ENCODE data around the gene NR6A1.
A peak's percentile ranks its signal among the peaks of the same experiment; 100 is the strongest.

The NR6A1 gene

DNA sequence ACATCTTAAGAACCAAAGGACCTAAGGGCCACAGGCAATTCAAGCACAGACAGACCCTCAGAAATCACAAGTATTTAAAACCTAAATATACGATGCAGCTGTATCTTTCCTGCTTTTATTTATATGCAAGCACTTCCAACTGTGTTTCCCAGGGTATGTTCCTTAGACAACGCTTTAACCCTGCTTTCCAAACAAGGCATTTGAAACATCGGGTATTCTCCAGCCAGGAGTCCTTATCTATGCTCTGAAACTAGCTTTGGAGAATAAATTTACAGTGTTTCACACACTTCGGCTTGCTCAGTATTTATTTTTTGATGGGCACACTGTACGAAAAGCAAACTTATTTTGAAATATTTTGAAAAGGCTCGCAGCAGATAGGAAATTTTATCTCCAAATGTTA is 13.5 kb downstream of the NR6A1 start:
- peak overlapping the region; percentile 17; the same call in 1 of the 2 replicates for H3K4me3 ChIP-seq (replicated peaks; ENCODE audit: insufficient read depth, low read length)
- H3K27me3 ChIP-seq (ENCODE audit: insufficient read depth, poor library complexity, severe bottlenecking), result no peaks in the 10 kb centered on the region

DNA sequence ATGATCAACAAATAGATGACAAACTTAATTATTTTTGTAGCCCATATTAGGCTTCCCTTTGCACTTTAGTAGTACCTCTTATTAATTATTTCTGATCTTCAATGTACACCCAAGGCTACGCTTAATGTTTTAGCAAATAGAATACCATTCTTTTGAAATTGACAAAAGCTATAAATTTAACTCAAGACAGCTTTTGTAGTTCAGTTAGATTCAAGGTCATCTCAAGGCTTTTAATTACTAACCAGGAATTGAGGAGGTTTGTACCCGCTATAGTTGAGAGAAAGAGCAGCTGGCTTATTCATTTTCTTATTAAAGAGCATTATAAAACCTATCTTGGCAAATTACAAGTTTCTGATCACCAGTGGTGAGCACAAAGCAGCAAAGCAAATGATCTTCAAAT is 15.1 kb downstream of the NR6A1 start:
- TF ChIP-seq SPI1 (IDR thresholded peaks at IDR 0.05; ENCODE audit: borderline replicate concordance, low read depth), result no peak
- no peak for TF ChIP-seq GABPA (IDR thresholded peaks at IDR 0.05; ENCODE audit: low read depth)
- TF ChIP-seq POLR2AphosphoS5 (IDR thresholded peaks at IDR 0.05; ENCODE audit: low read depth), result no peak
- TF ChIP-seq, protein P1, sequence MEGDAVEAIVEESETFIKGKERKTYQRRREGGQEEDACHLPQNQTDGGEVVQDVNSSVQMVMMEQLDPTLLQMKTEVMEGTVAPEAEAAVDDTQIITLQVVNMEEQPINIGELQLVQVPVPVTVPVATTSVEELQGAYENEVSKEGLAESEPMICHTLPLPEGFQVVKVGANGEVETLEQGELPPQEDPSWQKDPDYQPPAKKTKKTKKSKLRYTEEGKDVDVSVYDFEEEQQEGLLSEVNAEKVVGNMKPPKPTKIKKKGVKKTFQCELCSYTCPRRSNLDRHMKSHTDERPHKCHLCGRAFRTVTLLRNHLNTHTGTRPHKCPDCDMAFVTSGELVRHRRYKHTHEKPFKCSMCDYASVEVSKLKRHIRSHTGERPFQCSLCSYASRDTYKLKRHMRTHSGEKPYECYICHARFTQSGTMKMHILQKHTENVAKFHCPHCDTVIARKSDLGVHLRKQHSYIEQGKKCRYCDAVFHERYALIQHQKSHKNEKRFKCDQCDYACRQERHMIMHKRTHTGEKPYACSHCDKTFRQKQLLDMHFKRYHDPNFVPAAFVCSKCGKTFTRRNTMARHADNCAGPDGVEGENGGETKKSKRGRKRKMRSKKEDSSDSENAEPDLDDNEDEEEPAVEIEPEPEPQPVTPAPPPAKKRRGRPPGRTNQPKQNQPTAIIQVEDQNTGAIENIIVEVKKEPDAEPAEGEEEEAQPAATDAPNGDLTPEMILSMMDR (IDR thresholded peaks at IDR 0.05; ENCODE audit: insufficient read depth, low read length), result no peak
- TF ChIP-seq, protein P2, sequence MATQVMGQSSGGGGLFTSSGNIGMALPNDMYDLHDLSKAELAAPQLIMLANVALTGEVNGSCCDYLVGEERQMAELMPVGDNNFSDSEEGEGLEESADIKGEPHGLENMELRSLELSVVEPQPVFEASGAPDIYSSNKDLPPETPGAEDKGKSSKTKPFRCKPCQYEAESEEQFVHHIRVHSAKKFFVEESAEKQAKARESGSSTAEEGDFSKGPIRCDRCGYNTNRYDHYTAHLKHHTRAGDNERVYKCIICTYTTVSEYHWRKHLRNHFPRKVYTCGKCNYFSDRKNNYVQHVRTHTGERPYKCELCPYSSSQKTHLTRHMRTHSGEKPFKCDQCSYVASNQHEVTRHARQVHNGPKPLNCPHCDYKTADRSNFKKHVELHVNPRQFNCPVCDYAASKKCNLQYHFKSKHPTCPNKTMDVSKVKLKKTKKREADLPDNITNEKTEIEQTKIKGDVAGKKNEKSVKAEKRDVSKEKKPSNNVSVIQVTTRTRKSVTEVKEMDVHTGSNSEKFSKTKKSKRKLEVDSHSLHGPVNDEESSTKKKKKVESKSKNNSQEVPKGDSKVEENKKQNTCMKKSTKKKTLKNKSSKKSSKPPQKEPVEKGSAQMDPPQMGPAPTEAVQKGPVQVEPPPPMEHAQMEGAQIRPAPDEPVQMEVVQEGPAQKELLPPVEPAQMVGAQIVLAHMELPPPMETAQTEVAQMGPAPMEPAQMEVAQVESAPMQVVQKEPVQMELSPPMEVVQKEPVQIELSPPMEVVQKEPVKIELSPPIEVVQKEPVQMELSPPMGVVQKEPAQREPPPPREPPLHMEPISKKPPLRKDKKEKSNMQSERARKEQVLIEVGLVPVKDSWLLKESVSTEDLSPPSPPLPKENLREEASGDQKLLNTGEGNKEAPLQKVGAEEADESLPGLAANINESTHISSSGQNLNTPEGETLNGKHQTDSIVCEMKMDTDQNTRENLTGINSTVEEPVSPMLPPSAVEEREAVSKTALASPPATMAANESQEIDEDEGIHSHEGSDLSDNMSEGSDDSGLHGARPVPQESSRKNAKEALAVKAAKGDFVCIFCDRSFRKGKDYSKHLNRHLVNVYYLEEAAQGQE (IDR thresholded peaks at IDR 0.05; ENCODE audit: insufficient replicate concordance, low read depth), result no peak
- no peak for DNase-seq (ENCODE audit: low read depth in 1 of 2, low spot score in 1 of 2)
- no peak overlapping the region for H3K4me3 ChIP-seq (replicated peaks; ENCODE audit: insufficient read depth, low read length)

More for the DNA sequence above, 13.5 kb downstream of the NR6A1 start:
- no peak for DNase-seq (ENCODE audit: low read depth in 1 of 2, low spot score in 1 of 2)
- peak overlapping the region; percentile 85 for H3K27ac ChIP-seq (replicated peaks)
- TF ChIP-seq, protein P2 (IDR thresholded peaks at IDR 0.05; ENCODE audit: insufficient replicate concordance, low read depth), result no peak

DNA sequence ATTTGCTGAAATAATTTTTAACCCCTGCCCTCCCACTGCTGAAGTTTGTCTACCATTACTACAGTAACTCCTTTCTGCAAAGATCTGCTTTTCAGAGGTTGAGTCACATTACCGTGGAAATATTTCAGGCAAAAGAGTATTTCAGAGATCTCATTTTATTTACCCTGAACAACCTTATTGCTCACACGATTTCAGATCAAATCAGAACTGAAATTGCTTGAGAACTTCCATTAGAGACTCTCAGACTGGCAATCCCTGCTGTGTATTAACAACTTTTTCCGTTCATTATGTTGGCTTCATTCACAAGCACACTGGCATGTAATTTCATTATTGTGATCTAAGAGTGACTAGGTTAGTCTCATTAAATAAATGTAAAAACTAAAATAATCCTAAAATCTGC is 16.1 kb downstream of the NR6A1 start:
- no peak overlapping the region; the same call in 1 of the 2 replicates for H3K27ac ChIP-seq (replicated peaks)
- DNase-seq (ENCODE audit: low read depth in 1 of 2, low spot score in 1 of 2), result no peak
- TF ChIP-seq, protein P2 (IDR thresholded peaks at IDR 0.05; ENCODE audit: insufficient replicate concordance, low read depth), result no peak
- TF ChIP-seq, protein P1 (IDR thresholded peaks at IDR 0.05; ENCODE audit: insufficient read depth, low read length), result no peak
- TF ChIP-seq POLR2AphosphoS5 (IDR thresholded peaks at IDR 0.05; ENCODE audit: low read depth), result no peak
- TF ChIP-seq GABPA (IDR thresholded peaks at IDR 0.05; ENCODE audit: low read depth), result no peak
- TF ChIP-seq SPI1 (IDR thresholded peaks at IDR 0.05; ENCODE audit: borderline replicate concordance, low read depth), result no peak
- H3K4me3 ChIP-seq (replicated peaks; ENCODE audit: insufficient read depth, low read length), result no peak overlapping the region
- H3K27me3 ChIP-seq (ENCODE audit: insufficient read depth, poor library complexity, severe bottlenecking), result no peaks in the 10 kb centered on the region

More for the DNA sequence above, 15.1 kb downstream of the NR6A1 start:
- no peaks in the 10 kb centered on the region for H3K27me3 ChIP-seq (ENCODE audit: insufficient read depth, poor library complexity, severe bottlenecking)
- peak overlapping the region; percentile 29; the same call in 1 of the 2 replicates for H3K27ac ChIP-seq (replicated peaks)

Measured in HL-60 (cell line).